Sigmoid colon (tissue), 4 donors: Measurements from ENCODE around the gene ARMC12.

Source experiments
- CTCF ChIP-seq, 4 experiments: fragments of 450-650 bp in 3 of 4; fragments of 200-600 bp in 1 of 4; IDR thresholded peaks; one replicate each; pipeline ENCODE4 v1.5.1; 2016 to 2019; ENCODE audit warnings: antibody characterized with exemption in 4 of 4, mild to moderate bottlenecking in 3 of 4, moderate library complexity in 2 of 4
- EP300 ChIP-seq, 4 donors: sonication (generic); formaldehyde crosslinking; IDR thresholded peaks; one replicate each; pipeline ENCODE4 v1.6.1; 2017; ENCODE audit warnings: antibody characterized with exemption in 4 of 4
- POLR2A ChIP-seq, 2 donors: fragments of 450-650 bp; IDR thresholded peaks; one replicate each; pipeline ENCODE4 v1.6.1; 2016; ENCODE audit warnings: antibody characterized with exemption in 2 of 2, mild to moderate bottlenecking in 2 of 2, moderate library complexity in 2 of 2
- POLR2AphosphoS5 ChIP-seq, 4 donors: sonication (generic); formaldehyde crosslinking; IDR thresholded peaks; one replicate each; pipeline ENCODE4 v1.6.1; 2017; ENCODE audit warnings: antibody characterized with exemption in 4 of 4

- TF ChIP-seq CTCF (IDR thresholded peaks at IDR 0.05) (no peak), POLR2AphosphoS5 (IDR thresholded peaks at IDR 0.05) (no peak), POLR2A (IDR thresholded peaks at IDR 0.05) (no peak), EP300 (IDR thresholded peaks at IDR 0.05) (no peak)
These were observed 13.7 kb downstream of the ARMC12 start for GRCh38 chr6:35750557-35750956.
